Adrenal gland (tissue), 12 donors: ENCODE results near the gene AREL1. TPM values are rescaled to one million over a fixed set of nuclear protein-coding genes. Genes with fewer than 3 reads are reported as not detected.
A peak's percentile ranks its signal among the peaks of the same experiment; 100 is the strongest.

ENCODE experiments used
- DNase-seq, 7 donors: peaks; one replicate each; pipeline ENCODE4 v3.0.0-alpha.2; 2019 to 2020
- H3K27ac ChIP-seq, 5 donors: fragments of 200-600 bp; sonication (generic) in 4 of 5; 1 replicate in 3 of 5; 2 replicates in 2 of 5; pipeline versions ENCODE4 v1.5.1 to v1.8.0; 2016 to 2020; ENCODE audit warnings: mild to moderate bottlenecking in 1 of 5
- H3K27me3 ChIP-seq: fragments of 200-600 bp; 2 replicates; pipeline ENCODE4 v1.8.0; 2021
- H3K36me3 ChIP-seq, 2 donors: fragments of 200-600 bp; replicated peaks in 1 of 2; 1 replicate in 1 of 2; 2 replicates in 1 of 2; pipeline versions ENCODE4 v1.5.1 to v1.8.0; 2018 to 2022
- H3K4me1 ChIP-seq, 2 donors: fragments of 200-600 bp; replicated peaks in 1 of 2; 1 replicate in 1 of 2; 2 replicates in 1 of 2; pipeline versions ENCODE4 v1.5.1 to v1.8.0; 2018 to 2021
- H3K4me3 ChIP-seq, 4 donors: fragments of 200-600 bp; sonication (generic) in 3 of 4; one replicate each; pipeline ENCODE4 v1.5.1; 2016 to 2018
- H3K9me3 ChIP-seq, 3 donors: fragments of 200-600 bp; sonication (generic) in 1 of 3; replicated peaks in 1 of 3; 1 replicate in 2 of 3; 2 replicates in 1 of 3; pipeline versions ENCODE4 v1.5.1 to v1.8.0; 2016 to 2021
- CTCF ChIP-seq, 6 experiments: fragments of 450-650 bp in 4 of 6; fragments of 200-600 bp in 2 of 6; sonication (generic) in 1 of 6; IDR thresholded peaks; 1 replicate in 5 of 6; 2 replicates in 1 of 6; pipeline versions ENCODE4 v1.5.1 to v1.8.0; 2016 to 2021; ENCODE audit warnings: antibody characterized with exemption in 6 of 6, mild to moderate bottlenecking in 2 of 6, moderate library complexity in 1 of 6
- POLR2A ChIP-seq, 2 donors: fragments of 450-650 bp; IDR thresholded peaks; one replicate each; pipeline ENCODE4 v1.6.1; 2017; ENCODE audit warnings: antibody characterized with exemption in 2 of 2, mild to moderate bottlenecking in 2 of 2, moderate library complexity in 1 of 2
- WGBS, 4 donors: extraction: QIAGEN DNeasy Blood & Tissue Kit in 2 of 4; methylation state at CpG; one replicate each; pipeline versions ENCODE4 v1.1.5 to v1.1.7; 2013 to 2017; 5-methylcytosine and 5-hydroxymethylcytosine counted together
- intact Hi-C, 2 donors: fragments of 100-400 bp; cut with DNase I; formaldehyde crosslinking; loops; one replicate each; pipeline versions ENCODE4 v1.14.1 to v1.15.0; 2022 to 2023
- polyA plus RNA-seq, 3 donors: library from polyadenylated mRNA; stranded (reverse); fragments of 200-250 nt in 2 of 3; fragments of 350-450 nt in 1 of 3; fragmentation: Illumina TruSeq in 1 of 3; extraction: RNeasy Lipid Tissue Mini Kit (QIAGEN cat#74804) in 1 of 3; gene quantifications; one replicate each; pipeline ENCODE4 v1.2.3, GENCODE V29; 2013 to 2014
- small RNA-seq, 2 donors: library from RNA; depleted of rRNA; stranded (forward); fragments of <200 nt; gene quantifications; one replicate each; pipeline ENCODE3, GENCODE V24; 2016
- total RNA-seq, 9 donors: library from RNA; depleted of rRNA in 4 of 9; stranded (reverse); fragments of >200 nt in 4 of 9; fragments of 120-200 nt in 1 of 9; fragmentation: NEBNext Ultra II Directional in 1 of 9; extraction: Animal tissue kit (Norgen Biotek cat#: 25700) in 1 of 9; gene quantifications; one replicate each; pipeline versions ENCODE4 v1.1.0 to v1.2.4, GENCODE V29; 2013 to 2023
- donor health status: healthy with polysubstance abuse.
- donor health status: Bipolar disorder and iron deficiency.
- donor health status: DM: yes; HTN: yes; CAD: no.
- donor health status: DM: no; HTN: no; CAD: no.
- donor health status: DM: no; HTN: no; CAD: no.
- donor health status: DM: yes; HTN: yes; CAD: no.

AREL1 gene
- total and polyA plus RNA-seq, 12 donors, result 13.0 to 36.7 (median 29.8) TPM

GRCh38 chr14:74613211-74613914 is 99.5 kb downstream of the AREL1 start:
- no peak for TF ChIP-seq POLR2A (IDR thresholded peaks at IDR 0.05)
- TF ChIP-seq CTCF (IDR thresholded peaks at IDR 0.05), result no peak
- Histone ChIP-seq H3K27me3 (peaks cover 24% of the 10 kb centered on the region), H3K36me3 (no peaks in the 10 kb centered on the region), H3K9me3 (no peaks in the 10 kb centered on the region), H3K4me1 (peaks cover 0 to 14% of the 10 kb centered on the region in 2 donors), H3K4me3 (no peak overlapping the region), H3K27ac (no peak overlapping the region)
- intact Hi-C loops, result loop anchor here in 1 of 2 donors (5.0 to 10.0 kb wide), 3 partner anchors 111 to 249 kb away; no protein-coding TSS in a partner anchor
- DNase-seq, result no peak
- WGBS, 4 donors, result 65 to 74% (median 70%) methylated on average over 16 of the region's 16 CpGs

GRCh38 chr14:74612350-74613021 is 100.4 kb downstream of the AREL1 start:
- Histone ChIP-seq H3K4me1 (peaks cover 0 to 11% of the 10 kb centered on the region in 2 donors), H3K27ac (peak overlapping the region in 1 of 5 donors; percentile 46), H3K36me3 (no peaks in the 10 kb centered on the region), H3K27me3 (peaks cover 24% of the 10 kb centered on the region), H3K9me3 (no peaks in the 10 kb centered on the region), H3K4me3 (peak overlapping the region in 3 of 4 donors; percentile 43 to 71 (median 47))
- DNase-seq, result peak; percentile 63 to 86 (median 73)
- TF ChIP-seq CTCF (IDR thresholded peaks at IDR 0.05), result peak; percentile 19 to 91 (median 56)
- TF ChIP-seq POLR2A (IDR thresholded peaks at IDR 0.05), result no peak
- intact Hi-C loops, result loop anchor here in 1 of 2 donors (5.0 to 10.0 kb wide), 3 partner anchors 110 to 248 kb away; no protein-coding TSS in a partner anchor
- 5 to 14% (median 8%) methylated on average over 22 to 69 of the region's 69 CpGs for WGBS, 4 donors

- H3K27ac ChIP-seq, result peak within 1 kb of the TSS in 1 of 5 donors; percentile 46
- H3K4me1 ChIP-seq, result peaks cover 0 to 11% of the 10 kb centered on the region in 2 donors
- WGBS, 4 donors, result 0 to 1% (median 1%) methylated on average over 5 to 70 of the region's 70 CpGs
- peaks cover 24% of the 10 kb centered on the region for H3K27me3 ChIP-seq
- no peaks in the 10 kb centered on the region for H3K36me3 ChIP-seq
- H3K9me3 ChIP-seq, result no peaks in the 10 kb centered on the region
- DNase-seq, result no peak
- H3K4me3 ChIP-seq, result peak within 1 kb of the TSS; percentile 4 to 71 (median 45)
- intact Hi-C loops, result loop anchor here in 1 of 2 donors (5.0 to 10.0 kb wide), 3 partner anchors 109 to 247 kb away; no protein-coding TSS in a partner anchor
- no peak for TF ChIP-seq CTCF (IDR thresholded peaks at IDR 0.05)
- TF ChIP-seq POLR2A (IDR thresholded peaks at IDR 0.05), result no peak
These were observed 101.1 kb downstream of the AREL1 start, which contains the start of gene LTBP2 for GRCh38 chr14:74611650-74612349. Gene LTBP2, minus strand, starts transcription at chr14:74612237. Its CDS starts 293 bp downstream, at chr14:74611944.

Small RNA genes within 50 kb of the gene (small RNA-seq; reads per million reads assigned to genes)
- gene RF00409, result 0 reads per million in 2 donors

Other genes starting within 250 kb of the AREL1 start
- 1,000 to 10,000 TPM in 1 of 9 donors, 100 to 1,000 TPM in 8; 140 to 1,243 (median 300) TPM for gene NPC2, start 219.8 kb downstream of the AREL1 start, total RNA-seq
- 100 to 1,000 TPM; 179 to 375 (median 297) TPM for gene NPC2, start 219.8 kb downstream of the AREL1 start, polyA plus RNA-seq
- gene ISCA2, start 219.3 kb downstream of the AREL1 start, total RNA-seq, result 10 to 100 TPM; 13.2 to 63.6 (median 48.3) TPM
- 10 to 100 TPM; 20.7 to 50.4 (median 21.5) TPM for gene ISCA2, start 219.3 kb downstream of the AREL1 start, polyA plus RNA-seq
- 10 to 100 TPM in 2 of 9 donors, 1 to 10 TPM in 7; 2.3 to 17.0 (median 7.3) TPM for gene LTBP2, start 100.8 kb downstream of the AREL1 start, total RNA-seq
- gene LTBP2, start 100.8 kb downstream of the AREL1 start, polyA plus RNA-seq, result 1 to 10 TPM; 2.1 to 2.4 (median 2.2) TPM
- 10 to 100 TPM; 12.4 to 53.0 (median 40.3) TPM for gene FCF1, start 64 bp upstream of the AREL1 start, total RNA-seq
- 10 to 100 TPM in 1 of 3 donors, 1 to 10 TPM in 2; 2.9 to 61.4 (median 9.9) TPM for gene FCF1, start 64 bp upstream of the AREL1 start, polyA plus RNA-seq
- gene YLPM1, start 50.2 kb upstream of the AREL1 start, total RNA-seq, result 10 to 100 TPM; 27.9 to 58.6 (median 47.5) TPM
- 10 to 100 TPM; 24.0 to 51.1 (median 29.5) TPM for gene YLPM1, start 50.2 kb upstream of the AREL1 start, polyA plus RNA-seq
- not detected for gene PROX2, start 163.1 kb upstream of the AREL1 start, total RNA-seq
- gene PROX2, start 163.1 kb upstream of the AREL1 start, polyA plus RNA-seq, result under 1 TPM in 1 of 3 donors, not detected in 2; 0.08 TPM
- gene DLST, start 168.8 kb upstream of the AREL1 start, total RNA-seq, result 100 to 1,000 TPM in 8 of 9 donors, 10 to 100 TPM in 1; 60.6 to 205 (median 156) TPM
- gene DLST, start 168.8 kb upstream of the AREL1 start, polyA plus RNA-seq, result 100 to 1,000 TPM in 1 of 3 donors, 10 to 100 TPM in 2; 42.0 to 137 (median 54.0) TPM
- 10 to 100 TPM in 1 of 9 donors, 1 to 10 TPM in 8; 2.0 to 23.9 (median 4.3) TPM for gene RPS6KL1, start 210.2 kb upstream of the AREL1 start, total RNA-seq
- gene RPS6KL1, start 210.2 kb upstream of the AREL1 start, polyA plus RNA-seq, result 10 to 100 TPM in 2 of 3 donors, 1 to 10 TPM in 1; 3.9 to 28.2 (median 12.3) TPM
- 10 to 100 TPM in 3 of 9 donors, 1 to 10 TPM in 6; 1.7 to 12.7 (median 5.0) TPM for gene PGF, start 242.5 kb upstream of the AREL1 start, total RNA-seq
- gene PGF, start 242.5 kb upstream of the AREL1 start, polyA plus RNA-seq, result 1 to 10 TPM; 1.7 to 5.1 (median 4.5) TPM